ENCODE measurements around the gene RHOU.

DNA sequence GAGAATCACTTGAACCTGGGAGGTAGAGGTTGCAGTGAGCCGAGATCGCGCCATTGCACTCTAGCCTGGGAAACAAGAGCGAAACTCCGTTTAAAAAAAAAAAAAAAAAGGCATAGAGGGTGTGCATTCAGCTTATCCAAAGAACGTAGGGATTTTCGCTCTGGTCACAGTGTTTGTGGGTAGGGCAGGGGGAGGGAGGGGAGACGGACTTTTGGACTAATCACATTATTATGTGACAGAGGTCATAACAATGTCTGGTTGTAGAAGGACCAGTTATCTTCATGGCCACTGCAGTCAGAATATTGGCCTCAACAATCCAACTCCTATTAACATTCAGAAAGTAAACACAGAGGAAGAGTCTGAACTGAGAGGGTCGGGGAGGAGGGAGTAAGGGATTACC, 25.7 kb downstream of the RHOU start:
- TF ChIP-seq, protein P1, sequence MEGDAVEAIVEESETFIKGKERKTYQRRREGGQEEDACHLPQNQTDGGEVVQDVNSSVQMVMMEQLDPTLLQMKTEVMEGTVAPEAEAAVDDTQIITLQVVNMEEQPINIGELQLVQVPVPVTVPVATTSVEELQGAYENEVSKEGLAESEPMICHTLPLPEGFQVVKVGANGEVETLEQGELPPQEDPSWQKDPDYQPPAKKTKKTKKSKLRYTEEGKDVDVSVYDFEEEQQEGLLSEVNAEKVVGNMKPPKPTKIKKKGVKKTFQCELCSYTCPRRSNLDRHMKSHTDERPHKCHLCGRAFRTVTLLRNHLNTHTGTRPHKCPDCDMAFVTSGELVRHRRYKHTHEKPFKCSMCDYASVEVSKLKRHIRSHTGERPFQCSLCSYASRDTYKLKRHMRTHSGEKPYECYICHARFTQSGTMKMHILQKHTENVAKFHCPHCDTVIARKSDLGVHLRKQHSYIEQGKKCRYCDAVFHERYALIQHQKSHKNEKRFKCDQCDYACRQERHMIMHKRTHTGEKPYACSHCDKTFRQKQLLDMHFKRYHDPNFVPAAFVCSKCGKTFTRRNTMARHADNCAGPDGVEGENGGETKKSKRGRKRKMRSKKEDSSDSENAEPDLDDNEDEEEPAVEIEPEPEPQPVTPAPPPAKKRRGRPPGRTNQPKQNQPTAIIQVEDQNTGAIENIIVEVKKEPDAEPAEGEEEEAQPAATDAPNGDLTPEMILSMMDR (IDR thresholded peaks at IDR 0.05; ENCODE audit: insufficient read depth, low read length, poor library complexity, severe bottlenecking) = no peak
- TF ChIP-seq EZH2phosphoT487 (conservative IDR thresholded peaks at IDR 0.05; ENCODE audit: low read length) = no peak

All from SU-DHL-6 (cell line).